Breast epithelium (tissue), 3 donors: ENCODE results near the gene MAPT.

Experiments used
- POLR2AphosphoS5 ChIP-seq, 3 donors: sonication (generic); formaldehyde crosslinking; IDR thresholded peaks; one replicate each; pipeline ENCODE4 v1.6.1; 2017; ENCODE audit warnings: antibody characterized with exemption in 3 of 3
- TF ChIP-seq, protein P1 (sequence below), 3 donors: fragments of 450-650 bp; IDR thresholded peaks; one replicate each; pipeline ENCODE4 v1.5.1; 2016 to 2017; ENCODE audit warnings: antibody characterized with exemption in 3 of 3, mild to moderate bottlenecking in 3 of 3, moderate library complexity in 3 of 3

- TF ChIP-seq POLR2AphosphoS5 (IDR thresholded peaks at IDR 0.05), result no peak
- TF ChIP-seq, protein P1, sequence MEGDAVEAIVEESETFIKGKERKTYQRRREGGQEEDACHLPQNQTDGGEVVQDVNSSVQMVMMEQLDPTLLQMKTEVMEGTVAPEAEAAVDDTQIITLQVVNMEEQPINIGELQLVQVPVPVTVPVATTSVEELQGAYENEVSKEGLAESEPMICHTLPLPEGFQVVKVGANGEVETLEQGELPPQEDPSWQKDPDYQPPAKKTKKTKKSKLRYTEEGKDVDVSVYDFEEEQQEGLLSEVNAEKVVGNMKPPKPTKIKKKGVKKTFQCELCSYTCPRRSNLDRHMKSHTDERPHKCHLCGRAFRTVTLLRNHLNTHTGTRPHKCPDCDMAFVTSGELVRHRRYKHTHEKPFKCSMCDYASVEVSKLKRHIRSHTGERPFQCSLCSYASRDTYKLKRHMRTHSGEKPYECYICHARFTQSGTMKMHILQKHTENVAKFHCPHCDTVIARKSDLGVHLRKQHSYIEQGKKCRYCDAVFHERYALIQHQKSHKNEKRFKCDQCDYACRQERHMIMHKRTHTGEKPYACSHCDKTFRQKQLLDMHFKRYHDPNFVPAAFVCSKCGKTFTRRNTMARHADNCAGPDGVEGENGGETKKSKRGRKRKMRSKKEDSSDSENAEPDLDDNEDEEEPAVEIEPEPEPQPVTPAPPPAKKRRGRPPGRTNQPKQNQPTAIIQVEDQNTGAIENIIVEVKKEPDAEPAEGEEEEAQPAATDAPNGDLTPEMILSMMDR (IDR thresholded peaks at IDR 0.05), result no peak
Observed at GRCh38 chr17:45972531-45972930, 78.2 kb downstream of the MAPT start.
